ENCODE measurements around the gene AMDHD2. TPM values are rescaled to one million over a fixed set of nuclear protein-coding genes. Genes with fewer than 3 reads are reported as not detected.
"Not testable (repeated sequence)": the region's sequence is repeated elsewhere in the genome, so short reads cannot be mapped to it uniquely, and the experiment has no call there.

AMDHD2 gene
- total RNA-seq, 2 experiments from 2014 or later, result 51.8 to 59.7 TPM

DNA sequence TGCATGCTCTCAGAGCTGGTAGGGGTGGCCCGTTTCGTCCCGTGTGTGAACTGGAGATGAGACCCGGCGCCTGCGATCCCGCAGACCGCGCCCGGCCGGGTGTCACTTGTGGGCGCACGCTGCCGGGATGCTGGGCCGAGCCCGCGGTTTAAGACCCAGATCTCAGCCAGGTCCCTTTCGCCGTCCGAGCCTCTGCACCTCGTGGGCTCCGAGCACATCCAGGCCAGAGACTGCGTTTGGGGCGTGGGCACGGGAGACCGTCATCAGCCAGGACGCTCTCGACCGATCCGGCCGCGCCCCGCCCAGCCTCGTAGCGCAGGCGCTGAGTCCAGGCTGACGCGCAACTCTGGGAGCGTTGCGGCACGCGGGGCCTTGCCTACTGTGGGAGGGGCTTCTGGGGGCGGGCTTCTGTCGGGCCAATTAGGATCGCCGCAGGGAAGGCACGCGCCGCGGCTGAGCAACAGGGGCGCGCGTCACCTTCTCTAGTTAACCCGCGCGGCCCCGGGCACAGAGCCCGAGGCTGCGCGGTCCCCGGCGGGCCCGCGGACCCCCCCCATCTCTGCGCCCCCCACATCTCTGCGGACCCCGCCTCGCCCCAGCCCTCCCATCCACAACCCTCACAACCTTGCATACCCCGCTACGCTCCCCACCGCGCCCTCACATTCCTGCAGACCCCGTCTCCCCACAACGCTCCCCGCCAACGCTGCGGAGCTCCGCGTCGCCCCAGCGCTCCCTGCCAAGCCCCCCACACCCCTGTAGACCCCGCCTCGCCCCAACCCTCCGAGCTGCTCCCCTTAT is 11.7 kb downstream of the AMDHD2 start:
- Histone ChIP-seq H2AFZ (ENCODE audit: low read length) (peak overlapping the region; percentile 82; the same call in 1 of the 2 replicates), H3K36me3 (ENCODE audit: insufficient read depth, low read length) (peaks cover 17% of the 10 kb centered on the region), H3K4me2 (ENCODE audit: low read length) (peak overlapping the region; percentile 99), H3K9me2 (ENCODE audit: insufficient read depth, low read length) (no peaks in the 10 kb centered on the region), H3K4me3 (ENCODE audit: low read depth, low read length, poor library complexity, severe bottlenecking) (peak overlapping the region; percentile 70), H4K20me1 (ENCODE audit: insufficient read depth, low read length) (no peaks in the 10 kb centered on the region), H3K4me1 (ENCODE audit: insufficient read depth, low read length, poor library complexity, severe bottlenecking) (peaks cover 18% of the 10 kb centered on the region), H3K79me2 (ENCODE audit: insufficient read depth, low read depth, low read length) (no peaks in the 10 kb centered on the region), H3K9me3 (ENCODE audit: low read length) (no peaks in the 10 kb centered on the region), H3K27ac (ENCODE audit: low read depth, low read length, poor library complexity, severe bottlenecking) (peak overlapping the region; percentile 69)
- peak; percentile 97 for DNase-seq (ENCODE audit: low spot score)
- ChIA-PET CTCF (ENCODE audit: unreplicated experiment) (no interaction called here), POLR2A (interaction anchor here (0.5 to 1.3 kb wide), 4 partner anchors 11 to 376 kb away, joined by 3 to 6 read pairs (median 4); partner anchors contain the start of gene AMDHD2)
- no peak for TF ChIP-seq EZH2phosphoT487 (IDR thresholded peaks at IDR 0.05; ENCODE audit: borderline replicate concordance, low read depth, low read length)
- TF ChIP-seq, protein P1, sequence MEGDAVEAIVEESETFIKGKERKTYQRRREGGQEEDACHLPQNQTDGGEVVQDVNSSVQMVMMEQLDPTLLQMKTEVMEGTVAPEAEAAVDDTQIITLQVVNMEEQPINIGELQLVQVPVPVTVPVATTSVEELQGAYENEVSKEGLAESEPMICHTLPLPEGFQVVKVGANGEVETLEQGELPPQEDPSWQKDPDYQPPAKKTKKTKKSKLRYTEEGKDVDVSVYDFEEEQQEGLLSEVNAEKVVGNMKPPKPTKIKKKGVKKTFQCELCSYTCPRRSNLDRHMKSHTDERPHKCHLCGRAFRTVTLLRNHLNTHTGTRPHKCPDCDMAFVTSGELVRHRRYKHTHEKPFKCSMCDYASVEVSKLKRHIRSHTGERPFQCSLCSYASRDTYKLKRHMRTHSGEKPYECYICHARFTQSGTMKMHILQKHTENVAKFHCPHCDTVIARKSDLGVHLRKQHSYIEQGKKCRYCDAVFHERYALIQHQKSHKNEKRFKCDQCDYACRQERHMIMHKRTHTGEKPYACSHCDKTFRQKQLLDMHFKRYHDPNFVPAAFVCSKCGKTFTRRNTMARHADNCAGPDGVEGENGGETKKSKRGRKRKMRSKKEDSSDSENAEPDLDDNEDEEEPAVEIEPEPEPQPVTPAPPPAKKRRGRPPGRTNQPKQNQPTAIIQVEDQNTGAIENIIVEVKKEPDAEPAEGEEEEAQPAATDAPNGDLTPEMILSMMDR (conservative IDR thresholded peaks at IDR 0.05; ENCODE audit: low read length), result no peak
- intact Hi-C loops (cut with micrococcal nuclease; ENCODE audit: unreplicated experiment), result loop anchor here (2.0 to 10.0 kb wide), 4 partner anchors 19 to 223 kb away; partner anchors contain the start of genes ATP6V0C and SRRM2
- BruUV-seq (replicated peaks), result no TSS peak

DNA sequence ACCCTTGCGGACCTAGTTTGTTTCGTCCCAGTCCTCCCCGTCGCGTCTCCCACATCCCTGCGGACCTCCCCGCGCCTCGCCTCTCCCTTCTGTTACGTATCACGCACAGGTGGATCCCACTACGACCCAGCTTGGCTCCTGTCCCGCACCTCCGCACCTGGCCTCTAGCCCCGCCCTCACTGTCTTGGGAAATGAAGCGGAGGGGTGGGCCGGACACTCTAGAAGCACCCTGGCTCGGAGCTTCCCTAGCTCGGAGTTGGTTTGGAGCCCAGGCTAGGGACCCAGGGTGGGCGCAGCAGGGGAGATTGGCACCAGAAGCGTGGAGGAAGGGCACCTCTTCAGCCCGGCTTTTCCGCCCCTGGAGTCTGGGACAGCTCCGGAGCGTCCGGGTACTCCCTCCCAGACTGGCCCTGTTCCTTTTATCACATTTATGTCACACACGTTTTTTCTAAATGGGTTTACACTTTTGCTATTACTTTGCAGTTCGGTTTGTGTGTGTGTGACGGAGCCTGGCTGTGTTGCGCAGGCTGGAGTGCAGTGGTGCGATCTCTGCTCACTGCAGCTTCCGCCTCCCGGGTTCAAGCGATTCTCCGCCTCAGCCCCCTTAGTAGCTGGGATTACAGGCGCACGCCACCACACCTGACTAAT is 12.4 kb downstream of the AMDHD2 start:
- Histone ChIP-seq H2AFZ (ENCODE audit: low read length) (peak overlapping the region; percentile 82; the same call in 1 of the 2 replicates), H3K27ac (ENCODE audit: low read depth, low read length, poor library complexity, severe bottlenecking) (peak overlapping the region; percentile 69), H3K4me3 (ENCODE audit: low read depth, low read length, poor library complexity, severe bottlenecking) (peak overlapping the region; percentile 70), H3K4me1 (ENCODE audit: insufficient read depth, low read length, poor library complexity, severe bottlenecking) (peaks cover 18% of the 10 kb centered on the region), H3K9me2 (ENCODE audit: insufficient read depth, low read length) (no peaks in the 10 kb centered on the region), H3K4me2 (ENCODE audit: low read length) (peak overlapping the region; percentile 99), H3K36me3 (ENCODE audit: insufficient read depth, low read length) (peaks cover 17% of the 10 kb centered on the region), H4K20me1 (ENCODE audit: insufficient read depth, low read length) (no peaks in the 10 kb centered on the region), H3K9me3 (ENCODE audit: low read length) (no peaks in the 10 kb centered on the region), H3K79me2 (ENCODE audit: insufficient read depth, low read depth, low read length) (no peaks in the 10 kb centered on the region)
- ChIA-PET POLR2A (interaction anchor here (0.5 to 1.3 kb wide), 3 partner anchors 12 to 375 kb away, joined by 3 to 5 read pairs (median 4); partner anchors contain the start of gene AMDHD2), CTCF (ENCODE audit: unreplicated experiment) (interaction anchor here (0.6 kb wide), 1 partner anchor 13 kb away, joined by 3 read pairs; the partner anchor contains the start of gene AMDHD2)
- intact Hi-C loops (cut with micrococcal nuclease; ENCODE audit: unreplicated experiment), result loop anchor here (2.0 to 10.0 kb wide), 4 partner anchors 20 to 222 kb away; partner anchors contain the start of genes ATP6V0C and SRRM2
- no TSS peak for BruUV-seq (replicated peaks)
- DNase-seq (ENCODE audit: low spot score), result peak; percentile 71
- TF ChIP-seq EZH2phosphoT487 (IDR thresholded peaks at IDR 0.05; ENCODE audit: borderline replicate concordance, low read depth, low read length), result no peak
- TF ChIP-seq, protein P1 (conservative IDR thresholded peaks at IDR 0.05; ENCODE audit: low read length), result no peak

DNA sequence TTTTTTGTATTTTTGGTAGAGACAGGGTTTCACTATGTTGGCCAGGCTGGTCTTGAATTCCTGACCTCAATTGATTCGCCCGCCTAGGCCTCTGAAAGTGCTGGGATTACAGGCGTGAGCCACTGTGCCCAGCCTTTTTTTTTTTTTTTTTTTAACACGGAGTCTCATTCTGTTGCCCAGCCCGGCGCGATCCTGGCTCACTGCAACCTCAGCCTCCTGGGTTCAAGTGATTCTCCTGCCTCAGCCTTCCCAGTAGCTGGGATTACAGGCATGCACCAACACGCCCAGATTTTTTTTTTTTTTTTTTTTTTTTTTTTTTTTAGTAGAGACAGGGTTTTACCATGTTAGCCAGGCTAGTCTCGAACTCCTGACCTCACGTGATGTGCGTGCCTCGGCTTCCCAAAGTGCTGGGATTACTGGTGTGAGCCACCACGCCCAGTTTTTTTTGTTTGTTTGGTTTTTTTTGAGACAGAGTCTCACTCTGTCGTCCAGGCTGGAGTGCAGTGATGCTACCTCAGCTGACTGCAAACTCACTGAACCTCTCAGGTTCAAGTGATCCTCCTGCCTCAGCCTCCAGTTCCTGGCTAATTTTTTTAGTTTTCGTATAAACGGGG is 13.1 kb downstream of the AMDHD2 start:
- Histone ChIP-seq H3K4me1 (ENCODE audit: insufficient read depth, low read length, poor library complexity, severe bottlenecking) (peaks cover 18% of the 10 kb centered on the region), H3K4me3 (ENCODE audit: low read depth, low read length, poor library complexity, severe bottlenecking) (peak overlapping the region; percentile 70), H3K27ac (ENCODE audit: low read depth, low read length, poor library complexity, severe bottlenecking) (peak overlapping the region; percentile 69), H3K4me2 (ENCODE audit: low read length) (peak overlapping the region; percentile 99), H3K36me3 (ENCODE audit: insufficient read depth, low read length) (peaks cover 15% of the 10 kb centered on the region), H2AFZ (ENCODE audit: low read length) (peak overlapping the region; percentile 82; the same call in 1 of the 2 replicates)
- not testable (repeated sequence) for H4K20me1 ChIP-seq (ENCODE audit: insufficient read depth, low read length); H3K9me3 ChIP-seq (ENCODE audit: low read length); H3K9me2 ChIP-seq (ENCODE audit: insufficient read depth, low read length); DNase-seq (ENCODE audit: low spot score); BruUV-seq (replicated peaks); H3K79me2 ChIP-seq (ENCODE audit: insufficient read depth, low read depth, low read length)
- CTCF ChIA-PET (ENCODE audit: unreplicated experiment), result interaction anchor here (0.6 kb wide), 1 partner anchor 13 kb away, joined by 3 read pairs; the partner anchor contains the start of gene AMDHD2
- intact Hi-C loops (cut with micrococcal nuclease; ENCODE audit: unreplicated experiment), result loop anchor here (2.0 to 10.0 kb wide), 4 partner anchors 20 to 222 kb away; partner anchors contain the start of genes ATP6V0C and SRRM2
- POLR2A ChIA-PET, result interaction anchor here (1.2 to 1.3 kb wide), 2 partner anchors 13 to 20 kb away, joined by 4 to 5 read pairs; partner anchors contain the start of gene AMDHD2
